22Rv1 (cell line): ENCODE results near the gene PRELID2.

Source experiments
- H3K27ac ChIP-seq: fragments of 450-650 bp; 2 replicates; pipeline ENCODE4 v1.5.1; 2017
- ZFX ChIP-seq: fragments of 450-650 bp; IDR thresholded peaks from 2 replicates; pipeline ENCODE4 v1.6.1; 2017; ENCODE audit warnings: antibody characterized with exemption, borderline replicate concordance
- TF ChIP-seq, protein P1 (sequence below): fragments of 450-650 bp; IDR thresholded peaks from 2 replicates; pipeline ENCODE4 v1.5.1; 2017; ENCODE audit warnings: mild to moderate bottlenecking

The PRELID2 gene

DNA sequence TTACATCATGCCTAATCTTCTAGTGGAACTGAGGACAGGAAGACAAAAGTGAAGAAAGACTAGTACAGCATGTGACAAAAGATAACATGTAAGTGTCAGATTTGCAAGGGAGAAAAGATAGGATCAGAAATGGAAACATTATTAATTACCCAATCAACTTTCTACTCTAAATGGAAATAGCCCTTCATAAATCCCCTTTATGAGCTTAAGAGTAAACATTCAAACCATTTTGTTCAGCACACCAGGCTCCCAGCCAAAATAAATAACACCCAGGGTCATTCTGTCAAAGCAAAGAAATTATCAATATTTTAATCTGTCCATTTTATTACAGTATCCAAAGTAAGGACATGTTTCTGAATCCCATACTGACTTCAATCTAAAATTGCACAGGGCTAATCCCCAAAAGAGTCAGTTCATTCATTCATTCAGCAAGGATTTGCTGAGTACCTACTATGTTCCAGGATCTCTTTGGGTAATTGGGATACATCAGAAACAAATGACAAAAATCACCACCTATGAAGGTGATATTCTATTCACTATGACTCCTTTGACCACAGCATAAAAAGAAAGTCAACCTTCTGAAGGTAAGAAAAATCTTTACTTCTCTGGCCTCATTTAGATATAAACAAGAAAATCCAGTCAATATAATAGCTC, 5.3 kb downstream of the PRELID2 start:
- TF ChIP-seq, protein P1, sequence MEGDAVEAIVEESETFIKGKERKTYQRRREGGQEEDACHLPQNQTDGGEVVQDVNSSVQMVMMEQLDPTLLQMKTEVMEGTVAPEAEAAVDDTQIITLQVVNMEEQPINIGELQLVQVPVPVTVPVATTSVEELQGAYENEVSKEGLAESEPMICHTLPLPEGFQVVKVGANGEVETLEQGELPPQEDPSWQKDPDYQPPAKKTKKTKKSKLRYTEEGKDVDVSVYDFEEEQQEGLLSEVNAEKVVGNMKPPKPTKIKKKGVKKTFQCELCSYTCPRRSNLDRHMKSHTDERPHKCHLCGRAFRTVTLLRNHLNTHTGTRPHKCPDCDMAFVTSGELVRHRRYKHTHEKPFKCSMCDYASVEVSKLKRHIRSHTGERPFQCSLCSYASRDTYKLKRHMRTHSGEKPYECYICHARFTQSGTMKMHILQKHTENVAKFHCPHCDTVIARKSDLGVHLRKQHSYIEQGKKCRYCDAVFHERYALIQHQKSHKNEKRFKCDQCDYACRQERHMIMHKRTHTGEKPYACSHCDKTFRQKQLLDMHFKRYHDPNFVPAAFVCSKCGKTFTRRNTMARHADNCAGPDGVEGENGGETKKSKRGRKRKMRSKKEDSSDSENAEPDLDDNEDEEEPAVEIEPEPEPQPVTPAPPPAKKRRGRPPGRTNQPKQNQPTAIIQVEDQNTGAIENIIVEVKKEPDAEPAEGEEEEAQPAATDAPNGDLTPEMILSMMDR: no peak
- no peak for TF ChIP-seq ZFX
- no peak overlapping the region for H3K27ac ChIP-seq

DNA sequence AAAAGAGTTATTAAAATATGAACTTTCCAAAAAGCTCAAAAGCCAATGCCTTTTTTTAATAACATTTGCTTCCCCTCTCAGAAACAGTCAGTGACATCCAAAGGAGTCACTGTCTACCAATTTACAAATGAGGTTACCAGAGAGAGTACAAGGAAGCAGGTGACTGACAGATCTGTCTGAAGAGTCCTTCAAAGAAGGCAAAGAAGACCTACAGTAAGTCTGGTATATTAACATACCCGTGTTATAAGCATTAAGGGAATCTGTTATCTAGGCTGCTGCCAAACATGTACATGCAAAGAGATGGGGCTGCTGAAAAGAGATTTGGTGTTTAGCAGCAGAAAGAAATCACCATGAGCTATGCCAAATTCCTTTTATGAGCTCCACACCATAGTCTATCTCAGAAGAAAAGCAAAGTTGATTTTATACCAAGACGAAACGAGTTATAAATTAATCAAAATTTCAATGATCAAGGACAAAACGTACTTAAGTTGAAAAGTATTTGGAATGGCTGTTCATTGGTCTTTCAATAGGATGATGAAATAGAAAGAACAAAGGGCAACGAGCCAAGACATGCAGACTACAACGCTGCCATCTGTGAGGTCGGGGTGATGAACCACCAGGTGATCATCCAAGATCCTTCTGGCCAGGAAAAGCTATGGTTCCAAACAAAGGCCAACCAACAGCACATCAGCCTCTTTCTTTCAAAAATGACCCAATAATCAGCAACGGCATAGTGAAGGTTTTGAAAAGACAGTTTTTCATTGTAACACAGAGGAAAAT, 8.1 kb downstream of the PRELID2 start:
- TF ChIP-seq ZFX: no peak
- TF ChIP-seq, protein P1: no peak
- no peak overlapping the region for H3K27ac ChIP-seq

DNA sequence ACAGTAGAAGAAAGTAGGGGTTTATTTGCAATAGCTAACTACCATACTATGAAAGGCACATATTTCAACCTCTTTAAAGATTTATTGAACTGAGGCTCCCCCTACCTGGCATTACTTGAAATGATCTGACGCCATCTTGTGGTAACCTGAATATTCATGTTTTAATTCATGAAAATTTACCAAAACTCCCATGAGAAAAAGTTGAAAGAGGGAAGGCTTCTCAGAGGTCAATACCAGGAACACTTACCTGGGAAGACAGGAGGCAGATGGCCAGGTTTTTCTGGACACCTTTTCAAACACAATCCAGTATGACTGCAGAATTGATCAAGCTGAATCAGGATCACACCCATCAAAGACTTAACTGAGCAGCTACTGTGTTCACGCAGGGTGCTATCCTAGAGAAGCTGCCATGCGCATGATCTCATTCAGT, 9.4 kb downstream of the PRELID2 start:
- H3K27ac ChIP-seq: no peak overlapping the region
- no peak for TF ChIP-seq ZFX
- TF ChIP-seq, protein P1: peak; percentile 88

DNA sequence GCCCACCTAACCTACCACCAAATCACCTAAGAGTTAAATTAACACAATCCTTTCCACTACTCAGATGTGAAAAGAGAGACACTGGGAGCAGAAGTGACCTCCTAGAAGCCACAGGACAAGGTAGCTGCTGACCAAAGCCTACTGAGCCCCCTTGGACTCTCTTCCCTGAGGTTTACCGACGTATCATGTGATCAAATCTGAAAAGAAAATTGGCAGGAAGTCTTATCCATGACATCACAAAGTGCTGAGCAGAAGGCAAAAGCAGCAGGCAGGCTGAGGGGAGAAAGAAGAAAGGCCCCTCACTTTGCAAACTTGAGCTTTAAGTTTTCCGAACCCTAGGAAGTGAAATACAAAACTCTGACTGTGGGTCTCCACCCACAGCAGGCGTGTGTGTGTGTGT, 11.1 kb downstream of the PRELID2 start:
- no peak overlapping the region for H3K27ac ChIP-seq
- TF ChIP-seq ZFX: no peak
- TF ChIP-seq, protein P1: no peak

DNA sequence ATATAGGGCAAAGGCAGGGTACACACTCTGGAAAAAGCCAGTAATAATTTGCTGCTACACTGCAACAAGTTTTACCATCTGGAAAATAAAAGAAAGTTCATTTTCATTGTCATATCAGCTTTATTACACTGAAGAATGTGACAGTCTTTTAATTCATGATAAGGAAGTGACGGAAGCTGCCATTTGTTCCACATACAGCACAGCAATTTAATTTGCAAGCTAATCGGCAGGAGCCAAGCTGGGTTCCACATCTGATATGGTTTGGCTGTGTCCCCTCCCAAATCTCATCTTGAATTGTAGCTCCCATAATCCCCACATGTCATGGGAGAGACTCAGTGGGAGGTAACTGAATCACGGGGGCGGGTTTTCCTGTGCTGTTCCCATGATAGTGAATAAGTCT, 16.5 kb downstream of the PRELID2 start:
- TF ChIP-seq, protein P1: no peak
- TF ChIP-seq ZFX: no peak
- H3K27ac ChIP-seq: no peak overlapping the region

DNA sequence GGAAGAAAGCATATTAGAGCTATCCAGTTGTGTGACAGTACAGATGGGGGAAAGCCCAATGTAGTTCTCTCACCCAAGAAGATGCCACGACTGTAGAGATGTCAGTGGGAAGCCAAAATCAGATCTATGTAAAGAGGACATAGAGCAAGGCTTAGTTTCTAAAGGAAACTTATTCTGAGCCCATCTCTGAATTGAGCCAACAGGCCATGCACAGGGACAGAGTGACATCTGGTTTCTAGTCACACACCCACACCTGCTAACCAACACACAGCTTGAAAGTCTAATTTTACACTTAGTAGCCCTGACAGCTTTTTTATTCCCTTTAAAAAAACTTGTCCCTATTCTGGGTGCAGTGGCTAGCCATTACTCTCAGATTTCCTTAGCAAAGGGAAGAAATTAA, 22.3 kb downstream of the PRELID2 start:
- no peak for TF ChIP-seq ZFX
- TF ChIP-seq, protein P1: no peak
- H3K27ac ChIP-seq: no peak overlapping the region
